HG03060 (cell line): ENCODE measurements around the gene UGT2A1.
"Not testable (repeated sequence)": the region's sequence is repeated elsewhere in the genome, so short reads cannot be mapped to it uniquely, and the experiment has no call there.

Experiments
- ATAC-seq: cut with Tn5 transposase; IDR thresholded peaks from one replicate; pipeline ENCODE4 v1.9.1; 2021; ENCODE audit warnings: low read depth, moderate number of reproducible peaks; ENCODE audit not compliant: unreplicated experiment

UGT2A1 gene

DNA sequence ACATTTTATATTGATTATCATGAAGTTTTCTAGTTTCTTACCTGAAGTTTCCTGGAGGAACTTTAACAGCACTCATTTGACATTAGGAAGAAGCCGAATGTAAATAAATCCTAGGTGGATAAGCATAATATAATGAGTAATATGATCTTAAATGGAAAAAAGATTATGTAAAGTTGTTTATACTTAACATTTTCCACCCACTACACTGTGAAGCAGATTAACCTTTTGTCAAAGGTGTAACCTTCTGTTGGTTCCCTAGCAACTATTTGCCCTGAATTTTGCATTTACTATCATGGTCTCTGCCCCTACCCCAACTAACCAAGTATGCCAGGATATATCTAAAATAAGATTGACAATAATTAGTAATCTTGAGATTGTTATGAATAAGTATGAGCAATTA, at the start of gene UGT2A1:
UGT2A1 (minus strand) TSS at position 101 of the 400 bp plus-strand sequence. CDS start 5,603 bp downstream, outside the sequence.
- ATAC-seq, result no peak

DNA sequence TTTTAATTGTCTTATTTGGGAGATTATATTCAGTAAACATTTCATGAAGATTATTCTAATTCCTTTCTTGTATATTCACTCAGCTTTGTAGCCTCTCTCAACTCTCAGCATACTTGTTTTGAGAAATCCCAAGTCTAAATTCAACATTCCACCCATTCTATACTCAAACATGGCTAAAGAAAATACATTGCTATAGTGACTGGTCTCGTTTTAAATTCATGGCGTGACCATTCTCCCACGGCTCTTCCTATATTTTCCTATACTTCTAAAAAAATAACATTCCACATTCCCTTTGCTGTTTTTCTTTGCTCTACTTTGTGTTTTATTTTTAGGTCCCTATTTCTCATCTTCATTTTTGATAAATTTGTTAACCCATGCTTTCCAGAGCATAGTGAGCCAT, 49.2 kb upstream of the UGT2A1 start:
- ATAC-seq, result no peak

DNA sequence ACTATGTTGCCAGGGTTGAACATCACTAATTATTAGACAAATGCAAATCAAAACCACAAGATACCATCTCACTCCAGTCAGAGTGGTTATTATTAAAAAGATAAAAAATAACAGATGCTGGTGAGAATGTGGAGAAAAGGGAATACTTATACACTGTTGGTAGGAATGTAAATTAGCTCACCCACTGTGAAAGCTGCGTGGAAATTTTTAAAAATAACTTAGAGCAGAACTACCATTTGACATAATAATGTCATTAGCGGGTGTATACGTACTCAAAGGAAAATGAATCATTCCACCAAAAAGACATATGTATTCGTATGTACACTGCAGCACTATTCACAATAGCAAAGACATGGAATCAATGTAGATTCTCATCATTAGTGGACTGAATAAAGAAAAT, 48.6 kb upstream of the UGT2A1 start:
- no peak for ATAC-seq

DNA sequence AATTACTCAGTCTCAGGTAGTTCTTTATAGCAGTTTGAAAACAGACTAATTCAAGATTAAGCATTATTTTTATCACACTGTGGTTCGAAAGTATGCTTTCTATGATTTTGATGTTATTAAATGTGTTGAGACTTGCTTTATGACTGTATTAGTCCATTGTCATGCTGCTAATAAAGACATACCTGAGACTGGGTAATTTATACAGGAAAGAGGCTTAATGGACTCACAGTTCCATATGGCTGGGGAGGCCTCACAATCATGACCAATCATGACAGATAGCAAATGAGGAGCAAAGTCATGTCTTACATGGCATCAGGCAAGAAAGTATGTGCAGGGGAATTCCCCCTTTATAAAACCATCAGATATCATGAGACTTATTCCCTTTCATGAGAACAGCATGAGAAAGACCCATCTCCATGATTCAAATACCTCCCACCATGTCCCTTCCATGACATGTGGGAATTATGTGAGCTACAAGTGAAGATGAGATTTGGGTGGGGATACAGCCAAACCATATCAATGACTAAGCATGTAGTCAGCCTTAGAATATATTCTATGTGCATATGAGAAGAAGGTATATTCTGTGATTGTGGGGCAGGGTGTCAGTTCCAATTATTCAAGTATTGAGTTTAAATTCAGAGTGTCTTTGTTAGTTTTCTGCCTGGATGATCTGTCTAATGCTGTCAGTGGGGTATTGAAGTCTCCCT, 44.6 kb upstream of the UGT2A1 start:
- ATAC-seq, result no peak

DNA sequence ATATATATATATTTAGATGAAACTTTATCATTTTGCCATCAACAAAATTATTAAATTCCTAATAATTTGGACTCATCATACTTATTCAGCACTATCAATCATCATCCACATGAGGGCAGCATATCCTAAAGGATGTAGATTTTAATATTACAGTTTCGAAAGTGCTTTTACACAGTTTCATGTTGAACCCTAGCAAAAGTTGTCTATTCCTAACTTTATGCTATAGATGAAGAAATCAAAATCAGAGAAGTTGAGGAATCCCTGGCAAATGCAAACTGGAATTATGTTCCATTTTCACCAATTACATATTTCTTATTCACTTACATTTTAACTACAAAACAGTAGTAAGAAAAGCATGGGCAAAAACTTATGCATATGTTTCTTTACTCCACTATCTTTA, 36.6 kb upstream of the UGT2A1 start:
- ATAC-seq, result no peak

DNA sequence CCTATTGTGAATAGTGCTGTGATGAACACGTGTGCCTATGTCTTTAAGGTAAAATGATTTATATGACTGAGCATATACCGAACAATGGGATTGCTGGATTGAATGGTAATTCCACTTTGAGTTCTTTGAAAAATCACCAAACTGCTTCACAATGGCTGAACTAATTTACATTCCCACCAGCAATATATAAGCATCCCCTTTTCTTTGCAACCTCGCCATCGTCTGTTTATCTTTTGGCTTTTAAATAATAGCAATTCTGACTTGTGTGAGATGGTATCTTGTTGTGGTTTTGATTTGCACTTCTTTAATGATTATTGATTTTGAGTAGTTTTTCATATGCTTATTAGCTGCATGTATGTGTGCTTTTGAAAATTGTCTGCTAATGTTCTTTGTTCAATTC, 31.8 kb upstream of the UGT2A1 start:
- no peak for ATAC-seq

DNA sequence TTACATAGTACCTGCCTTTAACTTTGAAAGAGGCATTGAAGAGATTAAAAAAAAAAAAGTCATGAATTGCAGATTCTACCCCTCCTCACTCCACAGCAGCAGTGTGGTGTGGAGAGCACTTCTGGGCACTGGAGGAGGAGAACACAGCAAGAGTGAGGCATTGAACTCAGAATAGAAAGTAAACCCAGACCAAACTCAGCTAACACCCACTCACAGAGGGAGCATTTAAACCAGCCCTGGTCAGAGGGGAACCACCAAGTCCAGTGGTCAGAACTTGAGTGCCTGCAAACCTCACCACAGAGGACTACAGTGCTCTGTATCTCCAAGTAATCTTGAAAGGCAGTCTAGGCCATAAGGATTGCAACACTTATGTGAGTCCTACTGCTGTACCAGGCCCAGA, 15.6 kb upstream of the UGT2A1 start:
- ATAC-seq, result no peak

DNA sequence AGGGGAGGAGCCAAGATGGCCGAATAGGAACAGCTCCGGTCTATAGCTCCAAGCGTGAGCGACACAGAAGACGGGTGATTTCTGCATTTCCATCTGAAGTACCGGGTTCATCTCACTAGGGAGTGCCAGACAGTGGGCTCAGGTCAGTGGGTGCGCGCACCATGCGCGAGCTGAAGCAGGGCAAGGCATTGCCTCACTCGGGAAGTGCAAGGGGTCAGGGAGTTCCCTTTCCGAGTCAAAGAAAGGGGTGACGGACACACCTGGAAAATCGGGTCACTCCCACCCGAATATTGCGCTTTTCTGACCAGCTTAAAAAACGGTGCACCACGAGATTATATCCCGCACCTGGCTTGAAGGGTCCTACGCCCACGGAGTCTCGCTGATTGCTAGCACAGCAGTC, 11.0 kb upstream of the UGT2A1 start:
- not testable (repeated sequence) for ATAC-seq

DNA sequence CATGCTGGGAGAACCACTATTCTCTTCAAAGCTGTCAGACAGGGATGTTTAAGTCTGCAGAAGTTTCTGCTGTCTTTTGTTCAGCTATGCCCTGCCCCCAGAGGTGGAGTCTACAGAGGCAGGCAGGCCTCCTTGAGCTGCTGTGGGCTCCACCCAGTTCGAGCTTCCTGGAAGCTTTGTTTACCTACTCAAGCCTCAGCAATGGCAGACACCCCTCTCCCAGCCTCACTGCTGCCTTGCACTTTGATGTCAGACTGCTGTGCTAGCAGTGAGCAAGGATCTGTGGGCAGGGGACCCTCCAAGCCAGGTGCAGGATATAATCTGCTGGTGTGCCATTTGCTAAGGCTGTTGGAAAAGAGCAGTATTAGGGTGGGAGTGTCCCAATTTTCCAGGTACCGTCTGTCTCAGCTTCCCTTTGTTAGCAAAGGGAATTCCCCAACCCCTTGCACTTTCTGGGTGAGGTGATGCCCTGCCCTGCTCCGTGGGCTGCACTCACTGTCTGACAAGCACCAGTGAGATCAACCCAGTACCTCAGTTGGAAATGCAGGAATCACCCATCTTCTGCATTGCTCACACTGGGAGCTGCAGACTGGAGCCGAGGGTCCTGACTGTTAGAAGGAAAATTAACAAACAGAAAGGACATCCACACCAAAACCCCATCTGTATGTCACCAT, 8.2 kb upstream of the UGT2A1 start:
- not testable (repeated sequence) for ATAC-seq

DNA sequence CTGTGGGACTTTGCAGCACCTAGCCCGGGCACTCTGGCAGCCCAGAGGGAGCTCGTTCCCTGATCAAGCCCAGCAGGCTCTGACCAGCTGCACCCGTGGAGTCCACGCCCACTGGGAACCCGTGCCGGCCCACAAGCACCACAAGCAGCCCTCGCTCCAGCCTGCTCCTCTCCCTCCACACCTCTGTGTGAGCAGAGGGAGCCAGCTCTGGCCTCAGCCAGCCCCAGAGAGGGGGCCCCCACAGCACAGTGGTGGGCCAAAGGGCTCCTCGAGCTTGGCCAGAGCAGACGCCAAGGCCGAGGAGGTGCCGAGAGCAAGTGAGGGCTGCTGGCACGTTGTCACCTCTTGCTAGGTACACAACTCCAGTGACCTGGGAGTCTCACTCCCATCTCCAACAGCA, 5.1 kb upstream of the UGT2A1 start:
- ATAC-seq, result no peak

DNA sequence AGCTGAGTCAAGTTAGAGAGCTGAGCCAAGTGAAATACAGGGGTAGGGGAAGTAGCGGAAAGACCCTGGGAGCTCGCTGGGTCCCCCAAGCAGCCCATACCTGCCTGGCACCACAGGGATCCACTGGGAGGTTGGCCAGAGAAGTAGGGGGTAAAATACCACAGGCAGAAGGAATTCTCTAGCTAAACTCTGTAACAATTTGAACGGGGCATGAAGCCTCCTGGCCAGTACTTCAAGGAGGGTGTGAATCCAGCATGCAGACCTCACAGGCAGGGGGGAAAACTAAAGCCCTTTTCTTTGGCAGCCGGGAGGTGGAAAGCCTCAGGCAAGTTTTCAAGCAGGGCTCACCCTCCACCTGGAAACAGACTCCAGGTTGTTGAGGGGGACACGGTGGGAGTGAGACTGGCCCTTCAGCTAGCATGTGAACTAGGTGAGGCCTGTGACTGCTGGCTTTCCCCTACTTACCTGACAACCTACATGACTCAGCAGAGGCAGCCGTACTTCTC, 3.7 kb upstream of the UGT2A1 start:
- ATAC-seq, result no peak

DNA sequence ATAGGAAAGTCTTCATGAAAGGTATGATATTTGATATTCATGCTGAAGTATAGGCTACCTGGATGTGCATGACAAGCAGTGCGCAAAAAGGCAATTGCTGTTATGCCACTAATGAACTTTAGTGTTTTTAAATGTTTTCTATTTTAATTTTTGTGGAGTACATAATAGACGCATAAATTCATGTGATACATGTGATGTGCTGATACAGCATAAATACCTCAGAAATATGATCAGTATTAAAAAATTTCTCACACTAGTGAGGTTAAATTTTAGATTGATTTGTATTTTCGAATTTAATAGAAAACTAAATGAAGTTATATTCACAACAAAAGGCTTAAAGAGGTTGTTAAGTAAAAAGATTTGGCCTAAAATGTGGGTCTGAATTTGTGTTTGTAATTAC, 2.2 kb downstream of the UGT2A1 start:
- ATAC-seq, result no peak

DNA sequence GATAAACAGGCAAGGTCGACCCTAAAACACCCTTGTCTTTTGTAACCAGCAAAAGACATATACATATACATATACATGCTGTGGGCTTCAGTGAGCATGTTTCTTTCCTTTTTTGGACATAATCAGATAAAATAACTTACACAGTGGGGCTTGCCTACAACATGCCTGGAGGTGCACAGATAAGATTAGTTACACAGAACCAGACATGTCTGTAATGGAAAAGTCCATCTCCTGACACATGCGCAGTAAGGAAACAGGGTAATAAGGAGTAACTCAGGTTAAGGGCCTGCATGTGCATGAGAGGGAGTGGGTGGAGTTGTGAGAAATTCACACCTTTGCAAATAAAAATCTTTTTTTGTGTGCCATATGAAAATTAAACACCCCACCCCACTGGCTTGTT, 3.4 kb downstream of the UGT2A1 start:
- no peak for ATAC-seq

DNA sequence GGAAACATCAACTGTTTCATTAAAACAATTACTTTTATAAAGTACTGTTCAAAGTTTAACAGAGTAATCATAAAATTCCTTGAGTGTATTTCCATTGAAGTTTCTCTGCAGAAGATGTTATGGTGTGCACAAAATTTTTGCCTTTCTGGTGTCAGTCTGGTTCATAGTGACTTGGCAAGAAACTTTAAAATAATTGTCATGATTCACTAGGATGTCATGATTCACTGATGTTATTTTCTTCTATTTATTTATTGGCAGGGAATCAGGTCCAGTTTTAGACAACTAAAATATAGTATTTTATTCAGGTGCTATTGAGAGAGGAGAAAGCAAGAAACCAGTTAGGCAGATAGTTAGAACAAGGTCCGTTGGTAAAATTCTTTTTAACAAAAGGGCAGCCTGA, 3.8 kb downstream of the UGT2A1 start:
- ATAC-seq, result no peak

DNA sequence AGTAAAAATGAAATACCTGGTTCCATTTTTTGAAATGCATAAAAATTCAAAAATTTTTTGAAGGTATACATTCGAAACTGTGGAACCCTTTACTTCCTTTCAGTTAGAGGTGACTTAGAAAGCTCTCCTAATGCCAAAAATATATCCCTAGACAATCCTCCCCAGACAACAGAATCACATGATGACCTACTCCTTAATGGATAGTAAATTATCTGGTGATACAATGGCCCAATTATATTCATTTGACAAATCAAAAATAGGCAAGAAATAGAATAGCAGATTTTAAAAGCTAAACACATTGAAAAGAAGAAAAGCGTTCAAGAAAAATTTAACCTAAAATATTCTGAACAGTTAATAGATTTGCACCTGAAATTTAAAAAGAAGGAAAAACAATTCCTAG, 10.1 kb downstream of the UGT2A1 start:
- ATAC-seq, result no peak

DNA sequence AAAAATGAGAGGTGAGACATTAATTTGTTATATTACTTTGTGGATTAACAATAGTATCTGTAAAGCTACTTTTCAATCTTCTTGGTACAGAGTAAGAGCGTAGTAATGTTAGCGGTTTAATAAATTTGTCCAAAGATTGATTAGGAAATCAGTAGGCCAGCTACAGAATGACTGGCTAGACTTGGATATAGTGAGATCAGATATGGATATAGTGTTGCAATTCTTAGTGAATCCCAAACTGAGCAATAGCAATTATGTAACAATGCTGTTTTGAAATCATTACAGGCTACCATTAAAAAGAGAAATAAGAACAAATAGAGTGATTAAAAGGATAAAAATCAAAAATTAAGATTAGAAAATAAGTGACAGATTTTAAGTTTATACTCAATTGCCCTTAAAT, 12.8 kb downstream of the UGT2A1 start:
- no peak for ATAC-seq

DNA sequence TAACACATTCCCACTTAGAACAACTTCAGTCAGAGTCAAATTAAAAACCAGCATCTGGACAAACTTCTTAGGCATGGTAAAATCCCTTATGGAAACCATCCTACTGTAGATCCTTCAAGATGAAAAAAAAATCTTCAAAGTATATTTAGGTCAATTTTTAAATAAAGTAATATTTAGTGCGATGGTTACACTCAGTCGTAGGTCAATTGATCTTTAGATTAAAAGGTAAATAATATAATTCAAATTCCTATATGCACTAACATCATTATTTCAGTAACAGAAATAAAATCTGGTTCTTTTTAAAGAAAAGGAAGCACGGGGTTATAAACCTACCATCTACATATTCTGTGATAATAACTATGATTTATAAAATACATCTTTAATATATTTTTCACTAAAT, 13.5 kb downstream of the UGT2A1 start, which contains the start of gene UGT2A2:
UGT2A2 (minus strand) TSS at position 101 of the 400 bp plus-strand sequence; CDS start at position 99, 2 bp downstream.
- no peak for ATAC-seq

DNA sequence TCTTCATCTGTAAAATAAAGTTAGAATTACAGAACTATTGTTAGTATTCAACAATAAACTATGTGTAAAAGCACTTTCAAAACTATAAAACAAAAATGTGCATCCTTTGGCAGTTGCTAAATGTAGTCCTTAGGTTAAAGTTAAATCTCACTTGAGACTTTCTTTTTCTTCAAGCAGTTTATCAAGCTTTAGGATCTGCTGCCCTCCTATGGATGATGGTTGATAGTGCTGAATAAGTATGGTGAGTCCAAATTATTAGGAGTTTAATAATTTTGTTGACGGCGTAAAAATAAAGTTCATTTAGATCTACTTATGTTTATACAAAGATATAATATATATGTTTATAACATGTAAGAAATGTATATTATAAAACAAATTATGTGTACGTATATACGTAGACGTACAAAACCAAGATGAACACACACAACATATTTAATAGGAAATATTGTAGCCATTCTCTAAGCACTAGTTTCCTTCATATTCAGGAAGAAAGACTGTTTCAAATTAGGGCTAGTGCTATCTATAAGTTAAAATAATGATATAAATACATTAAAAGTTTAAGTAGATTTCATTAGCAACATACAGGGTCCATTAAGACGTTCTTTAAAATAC, 35.9 kb downstream of the UGT2A1 start:
- ATAC-seq, result no peak

DNA sequence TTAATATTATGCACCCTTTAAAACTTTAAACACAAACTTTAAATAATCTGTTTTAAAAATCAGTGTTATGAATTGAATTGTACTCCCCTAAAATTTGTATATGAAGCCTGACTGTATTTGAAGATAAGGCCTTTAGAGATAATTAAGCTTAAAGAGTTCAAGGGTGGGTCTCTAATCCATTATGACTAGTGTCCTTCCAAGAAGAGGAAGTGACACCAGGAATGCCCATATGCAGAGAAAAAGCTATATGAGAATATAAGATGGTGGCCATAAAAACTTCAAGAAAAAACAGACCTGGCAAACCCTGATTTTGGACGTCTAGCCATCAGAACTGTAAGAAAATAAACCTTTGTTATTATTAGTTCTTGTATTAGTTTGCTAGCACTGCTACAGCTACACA, 42.6 kb downstream of the UGT2A1 start:
- ATAC-seq, result no peak

DNA sequence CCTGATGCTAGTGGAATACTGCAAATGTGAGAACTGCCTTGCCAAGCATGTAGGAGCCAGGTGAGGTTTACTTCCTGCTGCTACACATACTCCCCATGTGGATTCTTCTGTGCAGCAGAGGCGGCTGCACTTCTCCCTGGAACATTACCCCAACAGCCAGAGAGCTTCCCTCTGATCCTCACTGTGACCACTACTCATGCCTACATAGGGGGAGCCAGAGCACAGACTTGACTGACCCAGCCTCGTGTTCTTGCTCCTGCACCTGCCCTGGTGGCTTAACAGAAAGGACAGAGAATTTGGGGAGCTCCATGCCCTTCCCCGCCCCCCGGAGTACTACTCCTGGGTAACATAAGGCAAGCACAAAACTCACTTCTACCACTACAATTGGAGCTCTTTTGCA, 52.0 kb downstream of the UGT2A1 start:
- ATAC-seq, result no peak

DNA sequence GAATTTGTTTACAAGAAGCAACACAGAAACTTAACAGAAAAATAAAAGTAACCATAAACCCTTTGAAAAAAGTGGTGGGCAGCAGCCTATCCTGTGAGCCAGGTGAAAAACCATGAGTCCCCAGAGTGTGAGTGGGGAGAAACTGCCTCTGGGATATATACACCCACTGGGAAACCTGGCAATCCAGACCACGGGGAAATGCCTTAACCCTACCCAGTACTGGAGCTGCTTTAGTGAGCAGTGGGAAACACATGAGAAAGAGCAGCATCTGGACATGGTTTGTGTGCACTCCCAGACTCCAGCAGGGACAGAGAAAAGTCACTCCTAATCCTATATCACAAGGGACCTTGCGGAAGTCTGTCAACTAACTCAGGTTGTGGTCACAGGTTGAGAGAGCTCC, 53.0 kb downstream of the UGT2A1 start:
- no peak for ATAC-seq

DNA sequence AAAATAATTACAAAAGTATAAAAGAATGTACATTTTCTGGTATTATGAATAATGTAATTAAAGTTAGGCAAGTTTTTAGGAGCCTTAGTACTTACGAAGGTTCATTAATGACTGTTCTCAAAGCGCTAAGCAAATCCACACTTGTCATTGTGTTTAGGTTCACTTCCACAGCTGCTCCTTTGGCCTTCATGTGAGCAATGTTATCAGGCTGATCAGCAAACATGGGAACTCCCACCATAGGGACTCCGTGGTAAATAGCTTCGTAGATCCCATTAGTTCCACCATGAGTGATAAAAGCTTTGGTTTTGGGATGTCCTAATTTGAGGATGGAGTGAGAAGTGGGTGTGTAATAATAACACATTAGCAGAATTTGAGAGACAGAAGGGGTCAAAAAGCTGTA, 58.7 kb downstream of the UGT2A1 start:
- ATAC-seq, result no peak
